NCI-H2227 (cell line): ENCODE measurements around the gene ALDH7A1.
"Not testable (repeated sequence)": the region's sequence is repeated elsewhere in the genome, so short reads cannot be mapped to it uniquely, and the experiment has no call there.

Source experiments
- DNase-seq: peaks from one replicate; lab custom pipeline; 2025; ENCODE audit not compliant: unreplicated experiment; lab: John Stamatoyannopoulos, UW

Gene ALDH7A1

DNA sequence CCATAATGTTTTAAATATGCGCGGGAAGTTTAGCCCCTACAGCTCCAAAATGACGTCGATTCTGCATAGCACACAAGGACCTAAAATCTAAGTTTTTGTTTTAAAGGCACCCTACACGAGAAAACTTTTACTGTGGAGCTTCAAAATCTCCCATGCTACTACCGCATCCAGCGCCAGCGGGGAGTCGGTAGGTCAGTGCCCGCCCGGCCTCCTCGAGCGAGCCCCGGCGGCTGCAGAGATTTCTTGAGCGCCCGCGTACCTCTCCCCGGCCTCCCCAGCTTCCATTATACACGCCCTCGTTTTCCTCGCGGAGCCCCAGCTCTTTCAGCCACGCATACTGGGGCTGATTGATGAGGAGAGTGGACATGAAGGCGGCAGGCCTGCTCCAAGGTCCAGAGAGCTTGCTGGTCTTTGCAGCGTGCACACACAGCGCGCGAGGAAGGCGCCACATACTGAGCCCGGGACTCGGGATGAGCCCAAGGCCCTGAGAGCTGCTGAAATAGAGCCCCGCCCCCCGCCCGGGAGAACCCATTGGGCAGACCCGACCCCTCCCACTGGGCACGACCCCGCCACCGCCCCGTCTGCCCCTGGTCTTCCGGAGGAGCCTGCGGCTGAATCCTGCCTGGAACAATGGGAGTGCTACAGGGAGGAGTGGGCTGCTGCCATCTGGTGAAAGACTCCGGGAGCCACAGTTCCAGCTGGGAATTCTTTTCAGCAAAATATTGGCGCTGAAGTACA, at the start of gene ALDH7A1:
Gene ALDH7A1, minus strand, starts transcription at position 472 of the 738 bp plus-strand sequence. Its CDS starts 21 bp downstream, at position 451.
- peak; percentile 92 for DNase-seq

DNA sequence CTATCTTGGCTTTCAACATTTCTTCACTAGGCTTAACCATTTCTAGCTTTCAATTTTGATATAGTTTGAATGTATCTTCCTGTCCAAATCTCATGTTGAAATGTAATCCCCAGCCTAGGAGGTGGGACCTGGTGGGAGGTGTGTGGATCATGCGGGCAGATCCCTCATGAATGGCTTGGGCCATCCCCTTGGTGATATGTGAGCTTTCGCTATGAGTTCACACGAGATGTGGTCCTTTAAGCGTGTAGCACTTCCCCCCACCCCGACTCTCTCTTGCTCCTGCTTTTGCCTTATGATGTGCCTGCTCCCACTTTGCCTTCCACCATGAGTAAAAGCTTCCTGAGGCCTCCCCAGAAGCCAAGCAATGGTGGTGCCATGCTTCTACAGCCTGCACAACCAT, 46.4 kb upstream of the ALDH7A1 start:
- DNase-seq = no peak

DNA sequence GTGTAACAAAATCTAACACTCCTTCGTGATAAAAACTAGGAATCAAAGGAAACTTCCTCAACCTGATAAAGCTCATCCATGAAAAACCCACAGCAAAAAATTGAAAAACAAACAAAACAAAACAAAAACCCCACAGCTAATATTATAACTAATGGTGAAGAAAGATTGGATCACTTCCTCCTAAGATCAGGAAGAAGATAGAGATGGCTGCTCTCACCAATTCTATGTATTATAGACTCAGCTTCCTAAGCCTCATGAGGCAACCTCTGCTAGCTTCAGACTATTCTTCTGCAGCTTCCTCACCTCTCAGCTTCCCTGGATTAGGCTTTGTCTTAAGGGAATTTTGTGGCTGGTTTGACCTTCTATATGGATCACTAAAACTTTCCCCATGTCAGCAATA, 45.8 kb upstream of the ALDH7A1 start:
- no peak for DNase-seq

DNA sequence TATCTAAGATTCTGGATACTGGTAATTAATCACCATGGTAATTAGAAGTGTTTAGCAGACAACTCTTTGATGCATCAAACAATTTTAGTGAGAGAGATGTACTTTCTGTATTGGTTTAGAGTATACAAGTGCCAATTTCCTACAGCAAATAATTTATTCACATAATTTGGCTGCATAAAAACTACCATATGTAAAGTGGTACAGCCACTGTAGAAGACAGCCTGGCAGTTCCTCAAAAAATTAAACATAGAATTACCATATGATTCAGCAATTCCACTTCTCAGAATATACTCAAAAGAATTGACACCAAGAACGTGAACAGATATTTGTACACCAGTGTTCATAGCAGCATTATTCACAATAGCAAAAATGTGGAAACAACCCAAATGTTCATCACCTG, 41.9 kb upstream of the ALDH7A1 start:
- DNase-seq = no peak

DNA sequence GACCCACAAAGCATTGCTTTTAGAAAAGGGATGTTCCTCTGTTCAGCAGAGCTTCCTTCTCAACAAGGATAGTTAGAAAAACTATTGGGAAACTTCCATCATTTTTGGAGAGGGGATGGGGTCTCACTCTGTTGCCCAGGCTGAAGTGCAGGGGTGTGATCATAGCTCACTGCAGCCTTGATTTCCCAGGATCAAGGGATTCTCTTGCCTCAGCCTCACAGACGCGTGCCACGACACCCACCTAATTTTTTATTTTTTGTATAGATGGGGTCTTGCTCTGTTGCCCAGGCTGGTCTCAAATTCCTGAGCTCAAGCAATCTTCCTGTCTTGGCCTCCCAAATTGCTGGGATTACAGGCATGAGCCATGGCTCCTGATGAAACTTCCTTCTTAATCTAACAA, 40.6 kb upstream of the ALDH7A1 start:
- DNase-seq = no peak

DNA sequence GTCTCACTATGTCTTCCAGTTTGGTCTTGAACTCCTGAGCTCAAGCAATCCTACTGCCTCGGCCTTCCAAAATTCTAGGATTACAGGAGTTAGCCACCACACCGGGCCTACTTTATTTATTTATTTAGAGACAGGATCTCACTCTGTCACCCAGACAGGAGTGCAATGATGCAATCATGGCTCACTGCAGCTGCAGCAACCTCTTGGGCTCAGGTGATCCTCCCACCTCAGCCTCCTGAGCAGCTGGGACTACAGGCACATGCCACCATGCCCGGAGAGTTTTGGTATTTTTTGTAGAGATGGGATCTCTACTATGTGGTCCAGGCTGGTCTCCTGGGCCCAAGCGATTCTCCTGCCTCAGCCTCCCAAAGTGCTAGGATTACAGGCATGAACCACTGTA, 38.5 kb upstream of the ALDH7A1 start:
- no peak for DNase-seq

GRCh38 chr5:126631920-126632319, 36.9 kb upstream of the ALDH7A1 start:
- no peak for DNase-seq

DNA sequence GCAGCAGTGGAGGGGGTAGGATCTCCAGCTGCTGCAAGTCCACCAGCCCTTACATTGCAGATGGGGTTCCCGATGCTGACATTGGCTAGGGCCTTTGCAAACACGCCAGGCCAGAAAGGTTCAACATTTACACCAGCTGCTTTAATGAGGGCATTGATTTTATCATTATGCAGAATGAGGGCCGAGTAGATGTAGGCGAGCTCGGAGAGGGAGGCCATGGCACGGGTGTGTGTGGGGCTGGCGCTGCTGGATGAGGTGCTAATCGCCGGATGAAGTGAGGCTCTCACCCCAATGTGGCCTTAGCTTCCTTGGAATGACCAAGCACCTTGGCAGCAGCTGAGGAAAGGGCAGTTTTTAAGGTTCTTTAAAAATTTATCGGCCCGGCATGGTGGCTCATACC, 33.1 kb upstream of the ALDH7A1 start:
- no peak for DNase-seq

GRCh38 chr5:126624534-126624933, 29.5 kb upstream of the ALDH7A1 start:
- DNase-seq = no peak

DNA sequence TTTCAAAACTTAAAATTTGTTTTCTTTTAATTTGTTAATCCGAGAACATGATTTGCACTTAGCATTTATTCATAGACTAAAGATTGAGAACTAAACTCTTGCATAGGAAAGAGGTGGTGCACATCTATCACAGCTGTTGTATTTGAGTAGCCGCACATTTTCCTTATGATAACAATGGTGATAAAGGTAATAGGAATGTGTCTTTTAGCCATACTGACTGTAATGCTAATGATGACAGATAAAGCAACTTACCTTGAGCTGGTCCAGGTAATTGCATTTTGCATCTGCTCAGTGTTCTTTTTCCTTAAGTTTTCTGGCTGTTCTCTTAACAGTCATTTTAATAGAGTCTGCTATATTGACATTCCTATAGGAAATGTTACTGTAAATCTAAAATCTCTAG, 24.8 kb upstream of the ALDH7A1 start:
- no peak for DNase-seq

- DNase-seq = not testable (repeated sequence)
Measured at GRCh38 chr5:126617603-126618002, 22.6 kb upstream of the ALDH7A1 start.

DNA sequence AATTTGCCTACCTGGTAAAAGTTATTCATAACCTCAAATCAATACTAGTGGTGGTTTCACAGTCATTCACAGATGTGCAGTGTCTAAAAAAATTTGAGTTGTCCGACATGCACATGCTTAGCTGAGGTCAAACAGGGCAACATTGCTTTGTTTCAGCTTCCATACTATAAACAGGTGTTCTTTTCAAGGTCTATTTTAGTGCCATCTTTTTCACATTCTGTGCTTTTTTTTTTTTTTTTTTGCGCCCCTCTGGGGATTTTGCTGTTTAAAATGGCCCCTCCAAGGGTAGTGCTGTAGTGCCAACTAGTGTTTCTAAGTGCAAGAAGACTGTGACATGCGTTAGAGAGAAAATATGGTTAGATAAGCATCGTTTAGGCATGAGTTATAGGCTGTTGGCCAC, 20.3 kb upstream of the ALDH7A1 start:
- no peak for DNase-seq

GRCh38 chr5:126613941-126614592, 19.0 kb upstream of the ALDH7A1 start:
- no peak for DNase-seq

DNA sequence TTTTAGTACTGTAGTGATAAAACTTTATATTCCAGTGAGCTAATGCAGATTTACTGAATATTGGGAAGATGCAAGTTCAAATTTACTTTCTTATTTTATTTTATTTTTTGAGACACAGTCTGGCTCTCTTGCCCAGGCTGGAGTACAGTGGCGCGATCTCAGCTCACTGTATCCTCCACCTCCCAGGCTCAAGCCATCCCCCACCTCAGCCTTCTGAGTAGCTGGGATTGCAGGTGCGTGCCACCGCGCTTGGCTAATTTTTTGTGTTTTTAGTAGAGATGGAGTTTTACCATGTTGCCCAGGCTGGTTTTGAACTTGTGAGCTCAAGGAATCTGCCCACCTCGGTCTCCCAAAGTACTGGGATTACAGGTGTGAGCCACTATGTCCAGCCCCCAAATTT, 15.6 kb upstream of the ALDH7A1 start:
- DNase-seq = no peak

- DNase-seq = no peak
Measured at GRCh38 chr5:126610160-126610559, 15.1 kb upstream of the ALDH7A1 start.

- no peak for DNase-seq
Measured at GRCh38 chr5:126605525-126605924, 10.5 kb upstream of the ALDH7A1 start.

DNA sequence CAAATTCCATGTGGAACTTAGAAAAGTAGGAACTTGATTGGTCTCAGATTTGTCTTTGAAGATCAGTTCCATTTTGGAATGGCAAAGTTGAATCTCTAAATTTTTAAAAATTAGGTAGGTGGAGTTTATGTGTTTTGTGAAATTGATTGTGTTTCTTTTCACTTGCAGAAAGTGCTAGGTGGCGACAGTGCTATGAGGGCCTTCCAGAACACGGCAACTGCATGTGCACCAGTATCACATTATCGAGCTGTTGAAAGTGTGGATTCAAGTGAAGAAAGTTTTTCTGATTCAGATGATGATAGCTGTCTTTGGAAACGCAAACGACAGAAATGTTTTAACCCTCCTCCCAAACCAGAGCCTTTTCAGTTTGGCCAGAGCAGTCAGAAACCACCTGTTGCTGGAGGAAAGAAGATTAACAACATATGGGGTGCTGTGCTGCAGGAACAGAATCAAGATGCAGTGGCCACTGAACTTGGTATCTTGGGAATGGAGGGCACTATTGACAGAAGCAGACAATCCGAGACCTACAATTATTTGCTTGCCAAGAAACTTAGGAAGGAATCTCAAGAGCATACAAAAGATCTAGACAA, 8.5 kb upstream of the ALDH7A1 start:
- DNase-seq = no peak

DNA sequence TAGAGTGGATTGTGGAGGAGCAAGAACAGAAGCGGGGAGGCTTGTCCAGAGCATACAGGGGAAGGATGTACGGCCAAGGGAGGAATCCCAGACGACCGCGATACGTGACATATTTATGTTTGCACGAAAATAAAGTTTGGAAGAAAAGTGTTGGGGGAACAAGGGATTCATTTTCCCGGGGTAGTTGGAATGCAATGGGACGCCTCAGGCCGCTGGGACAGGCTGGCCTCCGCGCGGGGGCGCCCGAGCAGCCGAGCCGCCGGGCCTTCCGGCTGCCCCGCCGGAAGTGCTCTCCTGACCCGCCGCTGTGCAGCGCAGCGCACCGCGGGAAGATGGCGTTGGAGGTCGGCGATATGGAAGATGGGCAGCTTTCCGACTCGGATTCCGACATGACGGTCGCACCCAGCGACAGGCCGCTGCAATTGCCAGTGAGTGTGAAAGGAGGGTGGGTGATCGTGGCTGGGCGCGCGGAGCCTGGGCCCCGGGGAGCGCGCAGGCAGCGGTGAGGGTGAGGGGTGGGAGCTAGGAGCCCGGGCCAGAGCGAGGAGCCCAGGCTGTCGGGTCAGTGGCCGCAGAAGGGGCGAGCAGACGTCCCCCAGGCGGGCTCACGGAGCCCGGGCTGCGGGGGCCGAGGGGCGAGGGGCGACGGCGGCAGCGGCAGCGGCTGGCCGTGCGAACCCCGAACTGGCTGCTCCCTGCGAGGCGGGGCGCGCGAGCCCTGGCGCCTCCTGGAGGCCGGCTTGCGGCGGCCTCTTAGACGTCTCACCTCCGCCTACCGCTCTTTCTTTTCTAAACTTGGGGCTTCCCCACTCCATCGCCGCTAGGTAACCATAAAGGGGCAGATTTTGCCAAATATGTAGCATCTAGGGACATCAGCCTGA, 5.9 kb upstream of the ALDH7A1 start, which contains the start of gene PHAX:
Gene PHAX, plus strand, starts transcription at position 317 of the 881 bp plus-strand sequence. Its CDS starts 16 bp downstream, at position 333.
- DNase-seq = peak; percentile 80

GRCh38 chr5:126599971-126600630, 5.1 kb upstream of the ALDH7A1 start:
- peak; percentile 26 for DNase-seq

DNA sequence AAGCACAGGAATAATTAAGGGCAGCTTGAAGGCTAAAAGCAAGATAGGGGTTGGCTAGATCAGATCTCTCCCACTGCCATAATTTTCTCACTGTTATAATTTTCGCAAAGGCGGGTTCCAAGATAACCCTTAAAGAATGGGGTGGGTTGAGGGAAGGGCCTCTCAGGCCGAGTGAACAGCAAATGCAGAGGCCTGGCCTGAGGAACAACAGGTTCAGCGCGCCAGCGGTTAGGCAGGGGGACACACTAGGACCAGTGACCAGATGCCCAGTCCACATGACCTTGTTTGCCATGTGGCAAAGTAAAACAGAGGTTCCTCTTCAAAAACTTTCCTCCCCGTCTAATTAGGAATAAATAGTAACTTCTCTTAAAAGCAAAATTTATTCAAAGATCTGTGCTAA, 4.5 kb upstream of the ALDH7A1 start:
- DNase-seq = no peak

DNA sequence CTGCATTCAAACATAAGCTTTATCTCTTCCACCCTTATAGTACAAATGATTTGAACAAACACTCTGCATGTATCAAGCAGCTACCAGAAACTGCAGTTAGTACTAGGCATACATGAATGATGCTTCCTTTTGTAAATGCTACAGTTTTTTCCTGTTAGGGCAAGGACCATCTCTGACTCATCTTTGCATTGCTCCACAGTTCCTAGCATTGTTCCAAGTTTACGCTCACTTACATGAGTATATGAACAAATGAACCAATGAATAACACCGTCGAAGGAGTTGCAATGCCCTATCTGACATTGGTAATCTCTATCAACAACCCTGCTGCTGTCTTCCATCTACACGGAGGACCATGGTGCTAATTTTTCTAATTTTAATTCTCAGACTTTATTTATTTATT, 2.1 kb upstream of the ALDH7A1 start:
- DNase-seq = no peak
